Esophagus squamous epithelium (tissue), 4 donors: ENCODE data around the gene GNB1L.

Experiments used
- CTCF ChIP-seq, 6 experiments: fragments of 450-650 bp in 4 of 6; fragments of 200-600 bp in 2 of 6; sonication (generic) in 2 of 6; IDR thresholded peaks; one replicate each; pipeline ENCODE4 v1.5.1; 2016 to 2019; ENCODE audit warnings: antibody characterized with exemption in 6 of 6, mild to moderate bottlenecking in 4 of 6, moderate library complexity in 4 of 6
- POLR2A ChIP-seq, 4 donors: fragments of 450-650 bp; IDR thresholded peaks; one replicate each; pipeline ENCODE4 v1.6.1; 2017; ENCODE audit warnings: antibody characterized with exemption in 4 of 4, mild to moderate bottlenecking in 4 of 4, moderate library complexity in 3 of 4

GRCh38 chr22:19795617-19796008 is 59.1 kb downstream of the GNB1L start:
- TF ChIP-seq POLR2A (IDR thresholded peaks at IDR 0.05) (no peak), CTCF (IDR thresholded peaks at IDR 0.05) (no peak)
